GM18498 (cell line): ENCODE results near the gene IGSF1.

Experiments
- ATAC-seq: cut with Tn5 transposase; IDR thresholded peaks from one replicate; pipeline ENCODE4 v1.9.1; 2021; ENCODE audit warnings: mild to moderate bottlenecking, moderate library complexity; ENCODE audit not compliant: unreplicated experiment

IGSF1 gene

GRCh38 chrX:131288738-131289511, at the start of gene IGSF1:
Gene IGSF1 (minus strand): TSS chrX:131289306. CDS start chrX:131286674, 2,632 bp downstream.
- ATAC-seq = no peak

GRCh38 chrX:131332331-131332730, 43.2 kb upstream of the IGSF1 start:
- ATAC-seq = no peak

- no peak for ATAC-seq
Observed at GRCh38 chrX:131331152-131331551, 42.0 kb upstream of the IGSF1 start.

GRCh38 chrX:131330735-131331134, 41.6 kb upstream of the IGSF1 start:
- no peak for ATAC-seq

- no peak for ATAC-seq
Observed at GRCh38 chrX:131322651-131323050, 33.5 kb upstream of the IGSF1 start.

- no peak for ATAC-seq
Observed at GRCh38 chrX:131317326-131317725, 28.2 kb upstream of the IGSF1 start.

GRCh38 chrX:131316260-131316659, 27.2 kb upstream of the IGSF1 start:
- no peak for ATAC-seq

GRCh38 chrX:131308980-131309379, 19.9 kb upstream of the IGSF1 start:
- no peak for ATAC-seq

GRCh38 chrX:131306601-131307000, 17.5 kb upstream of the IGSF1 start:
- no peak for ATAC-seq

- no peak for ATAC-seq
Observed at GRCh38 chrX:131305926-131306325, 16.8 kb upstream of the IGSF1 start.

- ATAC-seq = no peak
Observed at GRCh38 chrX:131302701-131303100, 13.6 kb upstream of the IGSF1 start.

GRCh38 chrX:131301155-131301554, 12.0 kb upstream of the IGSF1 start:
- ATAC-seq = no peak

- no peak for ATAC-seq
Observed at GRCh38 chrX:131298846-131299245, 9.7 kb upstream of the IGSF1 start.

- ATAC-seq = no peak
Observed at GRCh38 chrX:131298036-131298435, 8.9 kb upstream of the IGSF1 start.

GRCh38 chrX:131289527-131289926, 421 bp upstream of the IGSF1 start:
- ATAC-seq = no peak

GRCh38 chrX:131288188-131288587, 918 bp downstream of the IGSF1 start:
- no peak for ATAC-seq

- ATAC-seq = no peak
Observed at GRCh38 chrX:131287560-131288179, 1.4 kb downstream of the IGSF1 start.

- no peak for ATAC-seq
Observed at GRCh38 chrX:131279617-131280016, 9.5 kb downstream of the IGSF1 start.

- no peak for ATAC-seq
Observed at GRCh38 chrX:131279197-131279596, 9.9 kb downstream of the IGSF1 start.

GRCh38 chrX:131277543-131278136, 11.5 kb downstream of the IGSF1 start:
- no peak for ATAC-seq

GRCh38 chrX:131273011-131273410, 16.1 kb downstream of the IGSF1 start:
- ATAC-seq = no peak

- no peak for ATAC-seq
Observed at GRCh38 chrX:131271826-131272225, 17.3 kb downstream of the IGSF1 start.
